CD4-positive, alpha-beta T cell treated with Interleukin-6 for 4 hours (primary cell): ENCODE results near the gene DDX31.

ENCODE experiments used
- DNase-seq: peaks from one replicate; pipeline ENCODE4 v3.0.0-alpha.2; 2020; ENCODE audit warnings: mixed read lengths

The DDX31 gene

DNA sequence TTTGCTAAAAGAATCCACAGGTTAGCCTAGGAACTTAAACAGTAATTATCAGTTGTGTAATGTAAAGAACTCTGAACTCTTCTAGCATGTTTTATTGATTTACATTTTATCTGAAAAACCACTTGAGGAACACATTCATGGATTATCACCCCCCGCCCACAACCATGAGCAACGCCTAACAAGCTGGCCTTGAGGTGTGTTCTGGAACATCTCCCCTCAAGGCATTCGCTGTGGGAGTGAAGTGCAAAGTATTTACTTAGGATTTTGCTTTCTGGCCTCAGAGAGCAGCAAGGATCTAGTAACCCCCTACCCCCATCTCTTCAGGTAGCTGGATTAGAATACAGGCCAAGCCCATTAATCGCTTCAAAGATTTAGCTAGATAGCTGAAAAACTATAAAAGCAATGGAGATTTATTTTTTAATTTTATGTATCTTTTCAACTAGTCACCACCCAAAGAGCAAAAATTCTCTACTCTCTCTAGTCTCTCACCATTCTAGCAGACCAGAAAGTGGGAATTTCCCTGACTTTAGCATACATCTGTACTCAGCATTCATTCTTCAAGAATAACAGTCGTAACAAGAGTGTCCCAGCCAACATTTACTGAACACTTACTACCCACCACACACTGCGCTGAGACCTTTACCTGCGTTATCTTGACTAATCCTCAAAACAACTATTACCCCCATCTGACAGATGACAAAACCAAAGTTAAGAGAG, 37.2 kb downstream of the DDX31 start:
- DNase-seq: no peak

GRCh38 chr9:132631685-132632084, 38.1 kb downstream of the DDX31 start:
- DNase-seq: no peak

GRCh38 chr9:132631280-132631679, 38.5 kb downstream of the DDX31 start:
- DNase-seq: no peak

- DNase-seq: no peak
Observed at GRCh38 chr9:132630811-132631210, 39.0 kb downstream of the DDX31 start.

GRCh38 chr9:132630116-132630515, 39.7 kb downstream of the DDX31 start:
- no peak for DNase-seq

GRCh38 chr9:132628746-132629145, 41.0 kb downstream of the DDX31 start:
- DNase-seq: no peak

GRCh38 chr9:132627594-132627993, 42.2 kb downstream of the DDX31 start:
- DNase-seq: no peak

DNA sequence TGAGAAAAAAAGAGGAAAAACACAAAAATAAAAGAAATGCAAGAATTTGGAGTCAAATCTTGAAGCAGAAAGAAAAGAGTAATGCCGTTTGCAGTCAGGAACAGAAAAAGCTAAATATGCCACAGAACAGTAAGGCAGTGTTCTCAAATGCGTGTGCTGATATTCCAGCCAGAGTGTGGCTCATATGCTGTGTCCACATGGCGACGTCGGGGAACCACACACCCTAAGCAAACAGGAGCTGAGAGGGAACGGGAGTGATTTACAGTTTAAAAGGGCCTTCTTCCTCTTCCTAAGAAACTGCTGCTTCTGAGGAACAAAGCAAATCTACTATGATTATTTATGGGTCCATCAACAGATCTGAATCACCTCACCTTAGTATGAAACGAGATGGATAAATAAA, 42.7 kb downstream of the DDX31 start:
- DNase-seq: no peak

DNA sequence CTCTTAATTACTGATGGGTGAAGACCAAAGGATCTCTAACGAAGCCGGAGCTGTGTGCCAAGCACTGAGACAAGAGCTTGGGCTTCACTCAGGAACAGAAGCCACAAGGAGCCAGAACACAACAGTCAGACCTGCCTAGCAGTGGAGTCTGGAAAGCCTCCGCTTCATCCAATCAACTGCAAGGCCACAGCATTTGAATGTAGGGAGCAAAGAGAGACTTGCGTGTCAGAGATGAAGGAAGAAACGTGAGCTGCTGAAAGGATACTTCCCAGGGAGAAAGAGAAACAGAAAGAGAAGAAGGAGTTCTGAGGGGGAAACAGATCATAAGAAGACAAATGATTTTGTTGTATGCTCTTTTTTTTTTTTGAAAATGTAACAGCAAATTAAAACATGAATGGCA, 43.5 kb downstream of the DDX31 start:
- no peak for DNase-seq

DNA sequence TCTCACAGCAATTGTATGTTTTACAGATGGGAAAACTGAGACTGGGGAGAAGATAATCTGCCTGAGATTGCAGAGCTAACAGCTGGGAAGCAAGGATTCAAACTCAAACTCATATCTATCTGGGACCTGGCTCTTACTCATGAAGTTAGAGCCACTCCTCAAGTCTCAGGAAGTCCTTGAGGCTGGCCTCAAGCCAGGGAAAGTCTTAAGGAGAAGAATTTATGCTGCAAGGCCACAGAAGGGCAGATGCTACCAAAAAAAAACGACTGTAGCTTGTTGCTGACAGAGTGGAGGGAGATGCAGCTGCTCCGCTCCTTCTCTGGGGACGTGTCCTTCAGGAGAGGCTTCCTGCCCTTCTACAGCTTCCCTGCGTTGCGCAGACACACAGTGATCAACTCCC, 47.6 kb downstream of the DDX31 start:
- no peak for DNase-seq

DNA sequence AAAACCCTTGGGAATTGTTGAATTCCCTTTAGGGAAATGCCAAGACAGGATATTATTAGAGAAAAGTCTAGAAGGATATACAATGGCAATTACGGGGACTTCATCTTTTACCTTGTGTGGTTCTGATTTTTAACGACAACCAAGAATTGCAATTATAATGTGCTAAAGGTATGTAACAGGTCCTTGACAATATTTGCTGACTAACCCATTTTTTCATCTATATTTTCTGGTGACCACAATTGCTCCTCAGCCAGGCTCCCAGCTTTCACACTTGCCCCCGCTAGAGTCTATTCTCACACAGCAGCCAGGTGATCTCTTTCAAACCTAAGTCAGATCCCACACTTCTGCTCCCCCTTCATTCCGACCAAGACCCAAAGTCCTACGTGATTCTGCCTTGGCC, 53.1 kb downstream of the DDX31 start:
- DNase-seq: no peak

GRCh38 chr9:132615774-132616173, 54.0 kb downstream of the DDX31 start:
- DNase-seq: no peak

DNA sequence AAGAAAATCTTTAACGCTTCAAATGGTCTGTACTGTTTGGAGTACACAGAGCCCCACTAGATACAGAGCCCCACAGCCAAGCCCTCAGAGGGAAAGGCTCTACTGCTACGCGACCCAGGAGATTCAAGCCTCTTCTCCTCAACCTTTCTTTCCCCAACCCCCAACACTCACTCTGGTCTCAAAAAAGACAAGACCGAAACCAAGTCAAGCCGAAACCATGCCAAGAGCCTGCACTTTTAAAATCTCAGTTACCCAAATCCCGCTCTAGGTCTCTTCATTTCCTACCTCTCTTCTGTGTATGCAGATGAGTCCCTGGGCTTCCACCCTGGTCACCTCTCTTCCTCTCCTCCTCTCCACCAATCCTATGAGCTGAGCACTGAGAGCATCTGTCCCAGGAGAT, 55.5 kb downstream of the DDX31 start:
- no peak for DNase-seq

GRCh38 chr9:132610661-132611060, 59.1 kb downstream of the DDX31 start:
- no peak for DNase-seq

- no peak for DNase-seq
Observed at GRCh38 chr9:132609829-132610228, 60.0 kb downstream of the DDX31 start.

DNA sequence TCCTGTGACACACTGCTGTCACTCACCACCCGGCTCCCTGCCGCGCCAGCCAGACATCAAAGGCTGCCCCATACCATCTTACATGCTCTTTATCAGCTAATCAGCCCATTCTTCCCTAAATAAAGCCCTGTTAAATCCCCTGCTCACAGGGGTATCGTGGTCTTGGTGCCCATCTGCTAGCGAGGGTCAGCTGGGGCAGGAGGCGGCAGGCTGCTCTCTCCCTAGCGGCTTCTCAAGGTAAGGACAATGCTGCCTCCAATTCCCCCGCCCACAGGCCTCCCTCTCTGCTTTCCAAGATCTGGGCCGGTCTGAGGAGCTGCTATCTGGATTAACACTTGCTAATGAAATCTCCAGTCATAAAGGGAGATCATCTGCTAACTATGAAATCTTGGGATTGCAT, 60.6 kb downstream of the DDX31 start:
- no peak for DNase-seq

- no peak for DNase-seq
Observed at GRCh38 chr9:132606066-132606465, 63.7 kb downstream of the DDX31 start.

DNA sequence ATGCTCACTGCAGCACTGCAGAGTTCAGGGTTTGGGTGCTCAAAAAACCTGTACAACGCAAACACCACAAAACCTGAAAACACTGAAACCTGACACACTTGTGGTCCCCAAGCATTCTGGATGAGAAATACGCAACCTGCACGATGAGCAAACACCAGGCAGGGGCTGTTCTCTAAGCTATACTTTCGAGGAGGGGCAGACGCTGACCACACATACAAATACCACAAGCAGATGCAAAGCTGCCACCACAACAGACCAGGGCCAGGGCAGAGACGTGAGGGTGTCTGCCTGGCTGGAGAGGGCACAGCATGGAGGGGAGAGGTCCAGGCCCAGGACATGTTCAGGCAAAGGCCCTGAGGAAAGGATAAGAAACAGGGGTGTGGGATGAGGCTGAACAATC, 64.4 kb downstream of the DDX31 start:
- no peak for DNase-seq

GRCh38 chr9:132602207-132602606, 67.6 kb downstream of the DDX31 start:
- DNase-seq: no peak

DNA sequence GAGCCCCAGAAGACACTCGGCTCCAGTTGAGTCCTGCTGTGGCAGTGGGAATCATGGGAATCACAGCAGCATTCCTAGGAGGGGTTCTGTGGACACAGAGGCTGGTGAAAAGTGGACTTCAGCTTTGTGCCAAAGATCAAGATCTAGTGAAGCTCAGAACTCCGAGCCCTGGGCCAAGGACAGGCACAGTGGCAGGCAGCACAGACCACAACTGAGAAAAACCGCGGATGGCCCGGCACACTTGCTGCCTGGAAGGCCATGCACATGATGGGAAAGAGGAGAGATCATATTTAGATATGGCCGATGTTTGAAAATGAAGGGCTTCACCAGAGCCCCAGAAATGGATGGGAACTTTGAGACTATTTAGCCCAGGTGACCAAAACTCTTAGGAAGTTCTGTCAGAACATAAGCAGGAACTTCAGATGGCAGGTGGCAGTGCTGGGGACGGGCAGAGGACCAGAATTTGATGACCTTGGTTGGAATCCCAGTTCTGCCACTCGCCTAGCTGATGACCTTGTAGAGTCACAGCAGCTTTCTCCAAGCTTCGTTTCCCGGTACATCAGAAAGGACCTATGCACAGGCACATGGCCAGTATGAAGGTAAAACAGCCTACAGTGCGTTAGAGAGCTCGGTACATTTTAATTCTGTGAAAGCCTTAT, 69.3 kb downstream of the DDX31 start:
- DNase-seq: no peak

DNA sequence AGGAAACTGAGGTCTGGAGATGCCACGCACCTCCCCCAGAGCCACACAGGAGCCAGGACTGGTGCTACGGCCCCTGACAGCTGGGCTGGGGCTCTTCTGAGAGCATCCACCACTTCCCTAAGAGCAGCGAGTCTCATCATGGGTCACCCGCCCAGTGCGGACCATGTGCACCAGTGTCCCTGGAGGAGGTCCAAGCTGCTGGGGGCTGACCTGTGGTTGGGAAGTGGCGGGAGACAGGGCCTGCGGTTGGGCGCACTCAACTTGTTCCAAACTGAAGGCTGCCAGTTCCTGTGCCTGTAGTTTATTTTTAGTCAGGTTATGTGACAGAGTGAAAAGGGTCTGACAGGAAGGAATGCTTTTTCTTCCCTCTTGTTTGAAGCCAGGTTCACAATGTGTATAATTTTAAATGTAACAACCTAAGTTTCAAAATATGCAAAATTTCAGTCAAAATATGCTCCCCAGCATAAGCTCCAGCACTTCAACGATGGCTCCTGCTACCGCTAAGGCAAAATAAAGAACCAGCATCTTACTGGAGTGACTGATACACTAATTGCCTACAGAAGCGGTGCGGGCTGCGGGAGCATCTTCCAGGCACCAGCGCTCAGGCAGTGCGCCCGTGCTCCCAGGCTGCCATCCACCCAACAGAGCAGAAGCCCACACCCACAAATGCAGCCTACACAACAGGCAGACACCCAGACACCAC, 72.6 kb downstream of the DDX31 start:
- DNase-seq: no peak

GRCh38 chr9:132596200-132596599, 73.6 kb downstream of the DDX31 start:
- DNase-seq: no peak

DNA sequence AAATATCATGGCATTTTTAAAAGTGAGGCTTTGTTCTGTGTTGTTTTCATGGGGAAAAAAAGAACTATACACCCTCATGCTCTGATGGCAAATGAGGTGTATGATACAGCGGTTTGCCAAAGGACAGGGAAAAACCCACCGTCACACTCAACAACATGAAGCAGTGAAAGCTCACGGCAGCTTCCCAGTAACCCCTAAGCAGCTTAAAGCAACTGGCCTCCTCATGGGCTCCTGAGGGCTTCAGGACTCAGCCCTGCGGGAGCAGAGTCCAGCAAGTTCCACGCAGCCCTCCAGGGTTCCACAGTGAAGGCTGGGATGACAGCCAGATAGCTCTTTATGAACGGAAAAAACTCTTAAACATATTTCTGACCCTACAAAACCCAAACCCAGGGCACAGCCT, 74.5 kb downstream of the DDX31 start:
- no peak for DNase-seq

DNA sequence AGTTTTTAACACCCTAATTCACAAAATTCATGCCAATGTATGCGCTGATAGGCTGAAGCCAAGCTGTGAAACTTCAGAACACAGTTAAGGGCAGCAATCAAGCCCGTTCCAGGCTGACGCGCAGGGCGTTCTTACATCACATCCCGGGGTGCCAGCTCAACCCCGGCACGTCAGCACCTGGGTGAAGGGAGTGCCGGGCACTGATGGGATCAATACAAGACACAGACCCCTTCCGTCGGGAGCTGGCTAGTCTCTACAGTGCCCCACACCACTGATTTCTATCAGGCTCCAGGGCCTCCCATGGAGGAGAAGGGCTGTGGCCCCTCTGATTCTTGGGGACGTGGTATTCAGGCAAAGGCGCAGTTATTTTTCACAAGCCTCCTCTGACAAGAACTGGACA, 75.4 kb downstream of the DDX31 start:
- no peak for DNase-seq
